Gastroesophageal sphincter (tissue), 3 donors: ENCODE data around the gene ACOT12.

Experiments used
- CTCF ChIP-seq, 4 experiments: fragments of 200-600 bp in 2 of 4; fragments of 450-650 bp in 2 of 4; sonication (generic) in 1 of 4; IDR thresholded peaks; one replicate each; pipeline ENCODE4 v1.5.1; 2017 to 2019; ENCODE audit warnings: antibody characterized with exemption in 4 of 4, mild to moderate bottlenecking in 2 of 4, moderate library complexity in 2 of 4
- EP300 ChIP-seq: sonication (generic); formaldehyde crosslinking; IDR thresholded peaks from one replicate; pipeline ENCODE4 v1.6.1; 2017; ENCODE audit warnings: antibody characterized with exemption, mild to moderate bottlenecking
- POLR2A ChIP-seq, 2 donors: fragments of 450-650 bp; IDR thresholded peaks; one replicate each; pipeline ENCODE4 v1.6.1; 2017; ENCODE audit warnings: antibody characterized with exemption in 2 of 2, mild to moderate bottlenecking in 2 of 2, moderate library complexity in 1 of 2

GRCh38 chr5:81393430-81393782 is 528 bp downstream of the ACOT12 start:
- TF ChIP-seq POLR2A (IDR thresholded peaks at IDR 0.05) (no peak), EP300 (no peak), CTCF (IDR thresholded peaks at IDR 0.05) (no peak)
